LNCaP clone FGC (cell line): Measurements from ENCODE around the gene NDUFS7.

ENCODE experiments used
- DNase-seq: peaks from one replicate; pipeline ENCODE4 v3.0.0-alpha.2; 2011; ENCODE audit warnings: low read depth
- H3K4me3 ChIP-seq: 2 replicates; pipeline ENCODE4 v1.5.1; 2011; ENCODE audit warnings: mild to moderate bottlenecking, low read depth, low read length, control low read depth
- TF ChIP-seq, protein P1 (sequence below): IDR thresholded peaks from 2 replicates; pipeline ENCODE4 v1.5.1; 2012; ENCODE audit warnings: mild to moderate bottlenecking; ENCODE audit not compliant: control insufficient read depth, insufficient read depth; ENCODE audit errors: extremely low read depth

NDUFS7 gene

DNA sequence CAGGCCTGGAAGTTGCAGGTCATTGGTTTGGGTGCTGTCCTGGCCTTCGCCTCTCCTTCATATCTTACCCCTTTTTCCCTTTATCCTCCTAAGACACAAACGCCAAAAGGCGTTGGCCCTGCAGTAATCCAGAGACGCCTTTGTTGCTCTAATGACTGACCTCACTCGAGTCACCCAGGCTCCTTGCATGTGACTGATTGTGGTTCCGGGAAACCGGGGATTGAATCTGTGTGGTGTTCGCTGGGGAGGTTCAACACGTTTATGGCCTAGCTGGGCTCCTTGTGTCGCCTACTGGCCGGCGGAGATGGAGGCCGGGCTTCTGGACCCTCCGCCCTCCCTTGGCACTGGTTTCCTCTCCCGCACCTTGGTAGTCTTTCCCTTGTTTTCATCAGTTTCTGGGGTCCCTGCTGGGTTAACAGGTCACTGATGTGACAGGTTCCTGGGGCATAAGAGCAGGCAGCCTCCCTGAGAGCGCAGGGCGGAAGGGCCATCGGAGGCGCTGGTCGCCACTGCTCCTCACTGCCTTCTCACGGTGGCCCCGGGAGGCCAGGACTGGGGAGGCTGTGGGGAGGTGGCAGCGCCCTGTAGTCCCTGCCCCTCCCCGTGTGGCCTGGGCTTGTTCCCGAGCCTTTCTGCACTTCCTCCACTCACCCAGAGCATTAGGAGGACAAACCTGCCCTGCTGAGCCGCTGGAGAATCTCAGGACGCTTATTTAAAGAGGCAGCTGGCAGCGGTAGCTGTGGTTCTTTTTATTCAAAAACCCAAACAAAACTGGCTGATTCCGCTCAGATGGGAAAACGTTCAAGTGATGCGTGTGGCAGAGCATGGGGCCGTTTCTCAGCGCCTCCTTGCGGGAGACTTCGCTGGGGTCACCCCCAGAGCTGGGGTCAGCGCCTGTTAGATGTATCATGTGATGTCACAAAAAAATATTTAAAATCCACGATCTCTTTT lies 18.1 kb upstream of the NDUFS7 start:
- no peak overlapping the region for H3K4me3 ChIP-seq
- TF ChIP-seq, protein P1, sequence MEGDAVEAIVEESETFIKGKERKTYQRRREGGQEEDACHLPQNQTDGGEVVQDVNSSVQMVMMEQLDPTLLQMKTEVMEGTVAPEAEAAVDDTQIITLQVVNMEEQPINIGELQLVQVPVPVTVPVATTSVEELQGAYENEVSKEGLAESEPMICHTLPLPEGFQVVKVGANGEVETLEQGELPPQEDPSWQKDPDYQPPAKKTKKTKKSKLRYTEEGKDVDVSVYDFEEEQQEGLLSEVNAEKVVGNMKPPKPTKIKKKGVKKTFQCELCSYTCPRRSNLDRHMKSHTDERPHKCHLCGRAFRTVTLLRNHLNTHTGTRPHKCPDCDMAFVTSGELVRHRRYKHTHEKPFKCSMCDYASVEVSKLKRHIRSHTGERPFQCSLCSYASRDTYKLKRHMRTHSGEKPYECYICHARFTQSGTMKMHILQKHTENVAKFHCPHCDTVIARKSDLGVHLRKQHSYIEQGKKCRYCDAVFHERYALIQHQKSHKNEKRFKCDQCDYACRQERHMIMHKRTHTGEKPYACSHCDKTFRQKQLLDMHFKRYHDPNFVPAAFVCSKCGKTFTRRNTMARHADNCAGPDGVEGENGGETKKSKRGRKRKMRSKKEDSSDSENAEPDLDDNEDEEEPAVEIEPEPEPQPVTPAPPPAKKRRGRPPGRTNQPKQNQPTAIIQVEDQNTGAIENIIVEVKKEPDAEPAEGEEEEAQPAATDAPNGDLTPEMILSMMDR: no peak
- no peak for DNase-seq

DNA sequence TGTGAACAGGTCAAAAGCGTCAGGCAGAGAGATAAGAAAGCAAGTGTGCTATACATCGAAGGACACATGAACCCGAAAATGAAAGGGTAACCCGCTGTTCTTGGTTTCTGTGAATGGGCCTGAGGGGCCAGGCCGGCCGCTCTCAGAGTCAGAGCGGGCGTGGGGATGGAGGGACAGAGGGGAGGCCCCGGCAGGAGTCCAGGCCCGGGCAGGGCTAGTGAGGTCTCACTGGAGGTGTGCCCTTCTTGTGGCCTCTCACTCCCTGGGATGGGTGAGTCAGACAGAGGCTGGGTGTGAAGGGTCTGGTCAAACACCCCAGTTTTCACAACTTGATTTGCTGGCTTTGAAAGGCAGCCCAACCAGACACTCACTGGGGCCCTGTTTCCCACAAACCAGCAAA lies 17.4 kb upstream of the NDUFS7 start:
- TF ChIP-seq, protein P1: no peak
- no peak for DNase-seq
- H3K4me3 ChIP-seq: no peak overlapping the region

DNA sequence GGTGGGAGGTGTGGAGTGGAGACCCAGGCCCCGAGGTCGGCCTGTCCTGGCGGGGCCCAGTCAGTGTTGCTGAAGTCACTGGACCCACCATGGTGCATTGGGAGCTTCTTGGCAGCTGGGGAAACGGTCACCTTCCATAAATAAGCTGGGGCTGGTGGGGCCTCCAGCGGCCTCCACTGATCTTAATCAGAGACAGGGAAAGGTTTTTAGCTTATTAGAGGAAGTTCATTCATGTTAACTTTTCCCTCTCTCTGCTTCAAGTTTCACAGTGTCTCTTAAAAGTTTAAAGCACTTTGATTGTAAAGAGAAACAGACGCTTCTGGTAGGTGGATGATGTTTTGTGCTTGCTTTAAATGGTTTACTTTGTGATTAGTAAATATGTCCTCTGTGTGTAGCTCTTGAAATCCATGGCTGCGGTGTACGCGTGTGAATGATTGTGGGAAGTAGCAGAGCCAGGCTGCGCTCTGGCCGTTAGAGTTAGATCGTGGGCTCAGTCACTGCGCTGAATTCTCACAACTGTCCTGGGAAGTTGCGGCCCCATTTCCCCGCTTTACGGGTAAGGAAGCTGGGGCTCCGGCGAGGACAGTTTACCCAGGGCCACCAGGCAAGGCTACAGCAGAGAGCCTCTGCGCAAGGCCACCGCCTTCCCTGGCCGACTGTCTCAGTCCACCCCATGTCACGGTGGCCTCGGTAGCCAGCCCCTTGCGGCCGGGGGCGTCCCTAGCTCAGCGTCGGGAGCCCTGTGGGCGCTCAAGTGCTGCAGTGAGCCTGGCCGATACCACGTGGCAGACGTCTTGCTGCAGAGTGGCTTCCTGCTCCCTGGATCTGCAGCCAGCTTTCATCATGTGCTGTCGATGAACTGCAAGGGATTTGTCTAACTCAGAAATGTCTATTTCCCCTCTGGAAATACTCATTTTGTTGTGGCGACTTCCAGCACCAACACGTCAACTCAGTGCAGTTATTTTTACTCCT lies 16.5 kb upstream of the NDUFS7 start:
- H3K4me3 ChIP-seq: no peak overlapping the region
- TF ChIP-seq, protein P1: no peak
- DNase-seq: no peak

DNA sequence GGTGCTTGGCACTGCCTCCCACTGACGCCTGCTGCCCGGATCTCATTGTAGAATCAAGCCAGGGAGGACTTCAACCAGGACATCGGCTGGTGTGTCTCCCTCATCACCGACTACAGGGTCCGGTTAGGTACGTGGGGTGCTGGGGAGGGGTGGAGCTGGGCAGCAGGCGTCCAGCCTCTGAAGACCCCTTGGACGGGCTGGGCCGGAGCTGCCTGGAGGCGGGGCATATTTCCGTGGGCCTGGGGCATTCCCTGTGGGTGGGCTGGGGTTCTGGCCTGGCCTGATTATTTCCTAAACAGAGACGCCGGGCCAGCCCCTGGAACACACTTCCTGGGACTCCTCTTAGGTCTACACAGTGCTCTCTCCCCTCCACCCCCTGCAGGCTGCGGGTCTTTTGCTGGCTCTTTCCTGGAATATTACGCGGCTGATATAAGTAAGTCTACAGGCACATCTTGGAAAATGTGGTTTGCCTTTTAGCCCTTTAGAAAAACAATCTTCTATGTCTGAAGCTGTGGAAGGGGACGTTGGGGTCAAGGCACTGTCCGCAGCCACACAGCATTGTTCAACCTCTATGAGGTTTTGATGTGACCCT lies 14.4 kb upstream of the NDUFS7 start:
- TF ChIP-seq, protein P1: no peak
- DNase-seq: no peak
- no peak overlapping the region for H3K4me3 ChIP-seq

DNA sequence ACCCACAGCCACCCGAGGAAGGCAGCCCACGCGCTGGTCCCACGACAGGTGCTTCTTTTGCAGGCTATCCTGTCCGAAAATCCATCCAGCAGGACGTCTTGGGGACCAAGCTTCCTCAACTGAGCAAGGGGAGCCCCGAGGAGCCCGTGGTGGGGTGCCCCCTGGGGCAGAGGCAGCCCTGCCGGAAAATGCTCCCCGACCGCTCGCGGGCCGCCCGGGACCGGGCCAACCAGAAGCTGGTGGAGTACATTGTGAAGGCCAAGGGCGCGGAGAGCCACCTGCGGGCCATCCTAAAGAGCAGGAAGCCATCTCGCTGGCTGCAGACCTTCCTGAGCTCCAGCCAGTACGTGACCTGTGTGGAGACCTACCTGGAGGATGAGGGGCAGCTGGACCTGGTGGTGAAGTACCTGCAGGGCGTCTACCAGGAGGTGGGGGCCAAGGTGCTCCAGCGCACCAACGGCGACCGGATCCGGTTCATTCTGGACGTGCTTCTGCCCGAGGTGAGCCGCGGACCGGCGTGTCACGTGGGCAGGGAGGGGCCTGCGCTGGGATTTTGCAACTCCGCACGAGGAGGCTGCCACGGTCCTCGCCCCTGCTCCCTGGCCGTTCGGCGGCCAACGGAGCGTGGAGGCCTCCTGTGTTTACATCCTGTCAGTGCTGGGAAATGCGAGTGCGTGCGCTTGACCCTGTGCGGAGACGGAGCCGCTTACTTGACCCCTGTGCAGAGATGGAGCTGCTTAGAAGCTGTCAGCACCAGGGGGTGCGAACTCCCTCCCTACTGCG lies 12.9 kb upstream of the NDUFS7 start:
- H3K4me3 ChIP-seq: no peak overlapping the region
- TF ChIP-seq, protein P1: no peak
- DNase-seq: no peak

DNA sequence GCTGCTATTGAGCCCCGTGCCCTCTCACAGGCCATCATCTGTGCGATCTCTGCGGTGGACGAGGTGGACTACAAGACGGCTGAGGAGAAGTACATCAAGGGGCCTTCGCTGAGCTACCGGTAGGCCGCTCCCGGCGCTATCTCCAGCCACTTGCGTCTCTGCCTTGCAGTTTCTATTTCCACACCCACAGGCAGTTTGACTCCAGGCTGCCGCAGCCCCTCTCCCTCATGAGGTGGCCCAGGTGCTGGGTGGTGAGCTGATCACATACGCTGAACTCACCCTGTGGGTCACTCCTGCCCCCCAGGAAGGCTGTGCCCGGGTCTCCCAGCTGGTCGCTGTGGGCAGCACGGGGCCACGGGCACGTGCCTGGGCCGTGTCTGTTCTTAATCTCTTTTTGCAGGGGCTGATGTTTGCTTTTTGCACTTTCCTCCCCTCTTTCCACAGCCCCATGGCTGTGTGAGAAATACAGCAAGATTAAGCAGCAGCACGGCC lies 10.6 kb upstream of the NDUFS7 start:
- H3K4me3 ChIP-seq: no peak overlapping the region
- TF ChIP-seq, protein P1: no peak
- no peak for DNase-seq
